GM21576 (cell line): ENCODE measurements around the gene PALLD.

Source experiments
- ATAC-seq: cut with Tn5 transposase; IDR thresholded peaks from one replicate; pipeline ENCODE4 v1.9.1; 2021; ENCODE audit warnings: mild to moderate bottlenecking, moderate library complexity; ENCODE audit not compliant: unreplicated experiment

PALLD gene

GRCh38 chr4:168614281-168615057 is 117.6 kb downstream of the PALLD start:
- no peak for ATAC-seq

GRCh38 chr4:168615294-168616065 is 118.6 kb downstream of the PALLD start:
- ATAC-seq: no peak

- ATAC-seq: no peak
These were observed 121.9 kb downstream of the PALLD start for GRCh38 chr4:168618577-168619265.

- no peak for ATAC-seq
These were observed 122.4 kb downstream of the PALLD start for GRCh38 chr4:168619266-168619631.

- ATAC-seq: no peak
These were observed 125.1 kb downstream of the PALLD start for GRCh38 chr4:168621806-168622589.

- ATAC-seq: no peak
These were observed 125.7 kb downstream of the PALLD start for GRCh38 chr4:168622600-168622999.

GRCh38 chr4:168623011-168623410 is 126.2 kb downstream of the PALLD start:
- ATAC-seq: no peak

GRCh38 chr4:168623484-168623883 is 126.6 kb downstream of the PALLD start:
- ATAC-seq: no peak

- ATAC-seq: no peak
These were observed 131.4 kb downstream of the PALLD start for GRCh38 chr4:168628251-168628650.

GRCh38 chr4:168629566-168629965 is 132.7 kb downstream of the PALLD start:
- ATAC-seq: no peak

- no peak for ATAC-seq
These were observed 133.8 kb downstream of the PALLD start for GRCh38 chr4:168630445-168631187.

GRCh38 chr4:168631241-168632162 is 134.7 kb downstream of the PALLD start:
- no peak for ATAC-seq

GRCh38 chr4:168632301-168632725 is 135.5 kb downstream of the PALLD start:
- no peak for ATAC-seq

GRCh38 chr4:168633064-168633463 is 136.2 kb downstream of the PALLD start:
- no peak for ATAC-seq

- ATAC-seq: no peak
These were observed 136.6 kb downstream of the PALLD start for GRCh38 chr4:168633496-168633895.

- ATAC-seq: no peak
These were observed 137.5 kb downstream of the PALLD start for GRCh38 chr4:168634276-168634802.

GRCh38 chr4:168636040-168636439 is 139.2 kb downstream of the PALLD start:
- no peak for ATAC-seq

GRCh38 chr4:168636506-168637196 is 139.8 kb downstream of the PALLD start:
- no peak for ATAC-seq
